ENCODE results near the gene TMEM132E.

DNA sequence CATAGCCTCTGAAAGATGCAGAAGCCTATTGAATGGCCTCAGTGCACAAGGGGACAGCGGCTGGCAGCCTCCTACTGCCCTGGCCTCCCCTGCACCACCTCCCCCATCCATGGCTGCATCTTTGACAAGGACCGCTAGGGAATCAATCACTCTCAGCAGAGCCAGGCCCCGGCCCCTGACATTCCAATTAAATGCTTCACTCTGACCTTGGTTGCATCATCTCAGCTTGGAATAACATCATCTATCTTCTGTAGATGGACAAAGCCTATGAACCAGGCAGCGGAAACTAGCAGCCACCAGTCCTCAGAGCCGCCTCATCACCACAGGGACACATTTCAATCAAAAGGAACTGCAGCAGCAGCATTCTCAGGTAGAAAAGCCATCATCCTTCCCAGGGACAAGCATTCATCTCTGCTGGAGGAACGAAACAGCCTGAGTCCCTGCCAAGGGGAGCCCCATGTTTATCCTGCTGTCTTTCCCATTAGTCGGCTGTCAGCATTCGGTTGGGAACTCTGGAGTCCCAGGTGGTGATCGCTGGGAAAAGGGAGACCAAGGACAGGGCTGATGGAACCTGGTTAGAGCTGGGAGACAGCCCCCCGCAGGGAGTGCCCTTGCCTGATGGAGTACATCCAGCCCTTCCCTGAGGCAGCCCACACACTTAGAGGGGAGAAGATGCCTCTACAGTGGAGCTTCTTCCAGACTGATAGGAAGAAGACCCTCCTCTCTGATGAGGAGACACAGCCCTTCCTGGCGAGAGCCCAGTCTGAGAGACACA, 11.5 kb upstream of the TMEM132E start:
- TF ChIP-seq, protein P1, sequence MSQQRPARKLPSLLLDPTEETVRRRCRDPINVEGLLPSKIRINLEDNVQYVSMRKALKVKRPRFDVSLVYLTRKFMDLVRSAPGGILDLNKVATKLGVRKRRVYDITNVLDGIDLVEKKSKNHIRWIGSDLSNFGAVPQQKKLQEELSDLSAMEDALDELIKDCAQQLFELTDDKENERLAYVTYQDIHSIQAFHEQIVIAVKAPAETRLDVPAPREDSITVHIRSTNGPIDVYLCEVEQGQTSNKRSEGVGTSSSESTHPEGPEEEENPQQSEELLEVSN (IDR thresholded peaks at IDR 0.05; ENCODE audit: borderline replicate concordance, low read depth), result no peak
- no peak for TF ChIP-seq REST (IDR thresholded peaks at IDR 0.05)
- TF ChIP-seq, protein P2, sequence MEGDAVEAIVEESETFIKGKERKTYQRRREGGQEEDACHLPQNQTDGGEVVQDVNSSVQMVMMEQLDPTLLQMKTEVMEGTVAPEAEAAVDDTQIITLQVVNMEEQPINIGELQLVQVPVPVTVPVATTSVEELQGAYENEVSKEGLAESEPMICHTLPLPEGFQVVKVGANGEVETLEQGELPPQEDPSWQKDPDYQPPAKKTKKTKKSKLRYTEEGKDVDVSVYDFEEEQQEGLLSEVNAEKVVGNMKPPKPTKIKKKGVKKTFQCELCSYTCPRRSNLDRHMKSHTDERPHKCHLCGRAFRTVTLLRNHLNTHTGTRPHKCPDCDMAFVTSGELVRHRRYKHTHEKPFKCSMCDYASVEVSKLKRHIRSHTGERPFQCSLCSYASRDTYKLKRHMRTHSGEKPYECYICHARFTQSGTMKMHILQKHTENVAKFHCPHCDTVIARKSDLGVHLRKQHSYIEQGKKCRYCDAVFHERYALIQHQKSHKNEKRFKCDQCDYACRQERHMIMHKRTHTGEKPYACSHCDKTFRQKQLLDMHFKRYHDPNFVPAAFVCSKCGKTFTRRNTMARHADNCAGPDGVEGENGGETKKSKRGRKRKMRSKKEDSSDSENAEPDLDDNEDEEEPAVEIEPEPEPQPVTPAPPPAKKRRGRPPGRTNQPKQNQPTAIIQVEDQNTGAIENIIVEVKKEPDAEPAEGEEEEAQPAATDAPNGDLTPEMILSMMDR (IDR thresholded peaks at IDR 0.05), result no peak
- no peak for TF ChIP-seq RAD21 (conservative IDR thresholded peaks at IDR 0.05 in 1 of 2, IDR thresholded peaks at IDR 0.05 in 1 of 2)
- no peak for TF ChIP-seq POLR2A (IDR thresholded peaks at IDR 0.05; ENCODE audit: low read length)
- no peak for TF ChIP-seq RCOR1 (IDR thresholded peaks at IDR 0.05; ENCODE audit: low read depth, low read length)
- no peak for TF ChIP-seq MAFK (IDR thresholded peaks at IDR 0.05; ENCODE audit: partially characterized antibody)
- TF ChIP-seq CHD2 (IDR thresholded peaks at IDR 0.05; ENCODE audit: low read length, partially characterized antibody), result no peak
- TF ChIP-seq EP300 (IDR thresholded peaks at IDR 0.05), result no peak
